Brain microvascular endothelial cell (primary cell): Measurements from ENCODE around the gene SSNA1.

Experiments
- DNase-seq: peaks from one replicate; pipeline ENCODE4 v3.0.0-alpha.2; 2020
- H3K27ac ChIP-seq: fragments of 250-450 bp; sonication (Bioruptor Pico); 2 replicates; pipeline ENCODE4 v1.5.1; 2020; ENCODE audit warnings: mild to moderate bottlenecking, moderate library complexity
- H3K27me3 ChIP-seq: fragments of 250-450 bp; sonication (Bioruptor Pico); replicated peaks from 2 replicates; pipeline ENCODE4 v1.5.1; 2020; ENCODE audit warnings: mild to moderate bottlenecking
- H3K36me3 ChIP-seq: fragments of 250-450 bp; sonication (Bioruptor Pico); replicated peaks from 2 replicates; pipeline ENCODE4 v1.5.1; 2020; ENCODE audit warnings: mild to moderate bottlenecking
- H3K4me3 ChIP-seq: 2 replicates; pipeline ENCODE4 v1.5.1; 2011; ENCODE audit warnings: low read depth, mild to moderate bottlenecking, control low read depth, low read length, moderate library complexity
- in situ Hi-C: cut with HindIII; loops from 2 replicates; pipeline ENCODE4 v1.10.0; 2017; ENCODE audit warnings: low sequenced_read_pairs, low pct_ligation_motif_present
- TF ChIP-seq, protein P1 (sequence below): IDR thresholded peaks from 2 replicates; pipeline ENCODE4 v1.5.1; 2011; ENCODE audit warnings: low read depth, mild to moderate bottlenecking, moderate library complexity, low read length, control low read depth, inconsistent platforms; ENCODE audit errors: missing control alignments

The SSNA1 gene

DNA sequence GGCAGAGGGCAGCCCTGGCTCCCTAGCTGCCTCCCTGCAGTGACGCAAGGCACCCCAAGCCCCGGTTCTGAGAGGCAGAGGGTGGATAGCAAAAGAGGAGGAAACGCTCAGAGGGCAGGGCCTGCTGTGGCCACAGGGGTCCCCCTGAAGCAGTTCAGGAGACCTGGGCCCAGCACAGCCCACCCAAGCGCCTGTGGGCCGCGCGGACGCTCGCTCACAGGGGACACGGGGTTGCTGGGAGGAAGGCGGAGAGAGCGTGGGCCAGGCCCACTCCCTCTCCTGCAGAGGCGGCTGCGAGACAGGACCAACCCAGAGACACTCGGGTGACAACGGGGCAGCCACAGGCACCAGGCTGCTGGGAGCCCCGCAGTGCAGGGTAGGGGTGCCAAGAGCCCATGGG, 8.7 kb upstream of the SSNA1 start:
- Histone ChIP-seq H3K36me3 (peaks cover 50% of the 10 kb centered on the region), H3K27ac (no peak overlapping the region), H3K4me3 (no peak overlapping the region), H3K27me3 (no peaks in the 10 kb centered on the region)
- in situ Hi-C loops, result no loop called here
- TF ChIP-seq, protein P1, sequence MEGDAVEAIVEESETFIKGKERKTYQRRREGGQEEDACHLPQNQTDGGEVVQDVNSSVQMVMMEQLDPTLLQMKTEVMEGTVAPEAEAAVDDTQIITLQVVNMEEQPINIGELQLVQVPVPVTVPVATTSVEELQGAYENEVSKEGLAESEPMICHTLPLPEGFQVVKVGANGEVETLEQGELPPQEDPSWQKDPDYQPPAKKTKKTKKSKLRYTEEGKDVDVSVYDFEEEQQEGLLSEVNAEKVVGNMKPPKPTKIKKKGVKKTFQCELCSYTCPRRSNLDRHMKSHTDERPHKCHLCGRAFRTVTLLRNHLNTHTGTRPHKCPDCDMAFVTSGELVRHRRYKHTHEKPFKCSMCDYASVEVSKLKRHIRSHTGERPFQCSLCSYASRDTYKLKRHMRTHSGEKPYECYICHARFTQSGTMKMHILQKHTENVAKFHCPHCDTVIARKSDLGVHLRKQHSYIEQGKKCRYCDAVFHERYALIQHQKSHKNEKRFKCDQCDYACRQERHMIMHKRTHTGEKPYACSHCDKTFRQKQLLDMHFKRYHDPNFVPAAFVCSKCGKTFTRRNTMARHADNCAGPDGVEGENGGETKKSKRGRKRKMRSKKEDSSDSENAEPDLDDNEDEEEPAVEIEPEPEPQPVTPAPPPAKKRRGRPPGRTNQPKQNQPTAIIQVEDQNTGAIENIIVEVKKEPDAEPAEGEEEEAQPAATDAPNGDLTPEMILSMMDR, result no peak
- no peak for DNase-seq

DNA sequence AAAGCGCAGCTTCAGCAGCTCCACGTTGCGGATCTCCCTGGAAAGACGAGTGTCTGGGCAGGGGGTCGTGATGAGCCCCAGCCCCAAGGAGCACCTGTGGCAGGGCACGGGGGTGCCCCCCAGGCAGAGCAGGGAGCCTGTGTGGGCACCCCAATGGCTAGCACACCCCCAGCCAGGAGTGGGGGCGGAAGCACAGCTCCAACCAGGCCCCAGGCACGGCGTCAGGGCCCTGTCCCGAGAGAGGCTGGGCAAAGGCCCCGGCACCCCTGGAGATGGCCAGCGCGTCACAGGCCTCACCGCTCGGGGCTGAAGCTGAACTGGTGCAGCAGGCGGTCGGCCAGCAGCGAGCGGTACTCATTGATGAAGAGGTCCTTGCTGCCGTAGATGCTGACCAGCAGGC, 8.0 kb upstream of the SSNA1 start:
- Histone ChIP-seq H3K27ac (no peak overlapping the region), H3K4me3 (no peak overlapping the region), H3K36me3 (peaks cover 50% of the 10 kb centered on the region), H3K27me3 (no peaks in the 10 kb centered on the region)
- DNase-seq, result no peak
- TF ChIP-seq, protein P1, result no peak
- in situ Hi-C loops, result no loop called here

DNA sequence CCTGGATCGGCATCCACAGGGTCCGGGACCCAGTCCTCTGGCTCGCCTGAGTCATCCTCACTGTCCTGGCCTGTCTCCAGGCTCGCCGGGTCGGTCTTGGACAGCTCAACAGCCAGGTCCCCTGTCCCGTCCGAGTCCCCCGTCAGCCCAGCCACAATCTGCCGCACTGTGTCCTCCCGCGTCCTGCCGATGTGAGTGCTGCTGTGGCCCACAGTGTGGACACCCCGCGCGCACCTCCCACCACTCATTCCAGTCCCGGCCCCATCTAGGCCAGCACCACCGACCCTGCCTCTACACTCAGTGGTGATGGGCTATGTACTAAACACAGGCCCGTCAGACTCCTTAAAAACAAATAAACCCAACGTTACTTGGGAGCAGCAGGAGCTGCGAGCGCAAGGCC, 6.8 kb upstream of the SSNA1 start:
- TF ChIP-seq, protein P1, result no peak
- in situ Hi-C loops, result no loop called here
- Histone ChIP-seq H3K36me3 (peaks cover 50% of the 10 kb centered on the region), H3K4me3 (no peak overlapping the region), H3K27ac (no peak overlapping the region), H3K27me3 (no peaks in the 10 kb centered on the region)
- DNase-seq, result no peak

DNA sequence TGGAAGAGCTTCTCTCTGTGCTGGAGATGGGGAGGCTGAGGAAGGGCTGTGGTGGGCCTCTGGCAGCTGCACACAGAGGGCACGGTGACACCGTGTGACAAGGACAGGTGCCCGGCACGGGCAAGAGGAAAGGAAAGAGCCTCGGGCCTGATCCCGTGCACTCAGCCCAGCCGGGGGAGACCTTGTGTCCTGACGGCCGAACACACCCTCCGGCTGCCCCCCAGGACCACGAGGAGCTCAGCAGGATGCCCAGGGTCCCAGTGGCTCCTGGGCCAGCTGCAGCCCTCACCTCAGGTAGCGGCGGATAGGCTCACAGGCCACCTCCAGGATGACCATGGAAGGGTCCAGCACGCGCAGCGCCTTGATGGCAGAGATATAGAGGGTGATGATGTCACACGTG, 5.6 kb upstream of the SSNA1 start:
- TF ChIP-seq, protein P1, result no peak
- no peak overlapping the region for H3K27ac ChIP-seq
- in situ Hi-C loops, result no loop called here
- H3K36me3 ChIP-seq, result peaks cover 46% of the 10 kb centered on the region
- DNase-seq, result no peak
- no peaks in the 10 kb centered on the region for H3K27me3 ChIP-seq
- no peak overlapping the region for H3K4me3 ChIP-seq

DNA sequence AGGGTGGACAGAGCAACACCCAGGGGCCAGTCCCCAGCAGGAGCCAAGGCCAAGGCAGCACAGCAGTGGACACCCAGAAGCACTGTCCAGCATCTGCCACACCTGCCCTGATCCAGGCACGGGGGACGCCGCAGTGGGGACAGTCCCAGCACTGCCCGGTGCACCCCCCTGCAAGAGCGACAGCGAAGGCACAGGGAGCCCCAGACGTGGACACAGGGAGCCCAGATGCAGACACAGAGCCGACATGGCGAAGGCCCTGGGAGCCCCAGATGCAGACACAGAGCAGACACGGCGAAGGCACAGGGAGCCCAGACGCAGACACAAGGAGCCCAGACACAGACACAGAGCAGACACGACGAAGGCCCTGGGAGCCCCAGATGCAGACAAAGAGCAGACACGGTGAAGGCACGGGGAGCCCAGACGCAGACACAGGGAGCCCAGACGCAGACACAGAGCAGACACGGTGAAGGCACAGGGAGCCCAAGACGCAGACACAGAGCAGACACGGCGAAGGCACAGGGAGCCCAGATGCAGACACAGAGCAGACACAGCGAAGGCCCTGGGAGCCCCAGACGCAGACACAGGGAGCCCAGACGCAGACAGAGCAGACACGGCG, 4.4 kb upstream of the SSNA1 start:
- TF ChIP-seq, protein P1, result no peak
- Histone ChIP-seq H3K4me3 (no peak overlapping the region), H3K27ac (no peak overlapping the region), H3K27me3 (no peaks in the 10 kb centered on the region), H3K36me3 (peaks cover 37% of the 10 kb centered on the region)
- DNase-seq, result no peak
- in situ Hi-C loops, result no loop called here
